GM18861 (cell line): ENCODE data around the gene CFAP46.
"Not testable (repeated sequence)": the region's sequence is repeated elsewhere in the genome, so short reads cannot be mapped to it uniquely, and the experiment has no call there.

ENCODE experiments used
- ATAC-seq: cut with Tn5 transposase; IDR thresholded peaks from one replicate; pipeline ENCODE4 v1.9.1; 2021; ENCODE audit not compliant: unreplicated experiment

CFAP46 gene

DNA sequence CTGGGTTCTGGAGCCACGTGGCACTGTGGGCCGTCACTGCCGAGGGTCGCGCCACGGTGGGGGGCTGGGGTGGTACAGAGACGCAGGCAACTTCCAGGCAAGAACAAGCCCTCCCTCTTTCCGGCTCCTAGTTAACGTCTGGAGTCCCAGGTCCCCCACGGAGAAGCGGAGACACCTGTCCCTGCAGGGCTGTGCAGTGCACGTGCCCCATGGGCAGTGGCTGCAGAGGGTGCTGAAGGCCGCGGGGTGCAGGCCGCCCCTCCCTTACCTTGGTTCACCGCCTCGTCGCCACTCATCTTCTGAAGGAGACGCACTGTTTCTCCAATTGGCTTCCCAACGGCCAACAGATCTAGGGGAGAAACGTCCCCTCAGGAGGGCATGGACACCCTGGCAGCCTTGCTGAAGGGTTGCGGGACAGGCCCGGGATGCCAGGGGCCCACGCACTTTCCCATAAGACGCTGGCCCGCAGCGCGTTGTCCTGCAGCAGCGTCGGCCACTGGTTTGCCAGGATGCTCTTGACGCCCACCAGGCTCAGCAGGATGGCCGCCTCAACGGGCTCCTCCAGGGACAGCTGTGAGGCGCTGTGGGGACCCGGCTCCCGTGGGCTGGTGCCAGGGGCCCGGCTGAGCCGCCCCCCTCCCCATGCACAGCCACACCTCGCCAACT, 132.1 kb downstream of the CFAP46 start:
- ATAC-seq: no peak

DNA sequence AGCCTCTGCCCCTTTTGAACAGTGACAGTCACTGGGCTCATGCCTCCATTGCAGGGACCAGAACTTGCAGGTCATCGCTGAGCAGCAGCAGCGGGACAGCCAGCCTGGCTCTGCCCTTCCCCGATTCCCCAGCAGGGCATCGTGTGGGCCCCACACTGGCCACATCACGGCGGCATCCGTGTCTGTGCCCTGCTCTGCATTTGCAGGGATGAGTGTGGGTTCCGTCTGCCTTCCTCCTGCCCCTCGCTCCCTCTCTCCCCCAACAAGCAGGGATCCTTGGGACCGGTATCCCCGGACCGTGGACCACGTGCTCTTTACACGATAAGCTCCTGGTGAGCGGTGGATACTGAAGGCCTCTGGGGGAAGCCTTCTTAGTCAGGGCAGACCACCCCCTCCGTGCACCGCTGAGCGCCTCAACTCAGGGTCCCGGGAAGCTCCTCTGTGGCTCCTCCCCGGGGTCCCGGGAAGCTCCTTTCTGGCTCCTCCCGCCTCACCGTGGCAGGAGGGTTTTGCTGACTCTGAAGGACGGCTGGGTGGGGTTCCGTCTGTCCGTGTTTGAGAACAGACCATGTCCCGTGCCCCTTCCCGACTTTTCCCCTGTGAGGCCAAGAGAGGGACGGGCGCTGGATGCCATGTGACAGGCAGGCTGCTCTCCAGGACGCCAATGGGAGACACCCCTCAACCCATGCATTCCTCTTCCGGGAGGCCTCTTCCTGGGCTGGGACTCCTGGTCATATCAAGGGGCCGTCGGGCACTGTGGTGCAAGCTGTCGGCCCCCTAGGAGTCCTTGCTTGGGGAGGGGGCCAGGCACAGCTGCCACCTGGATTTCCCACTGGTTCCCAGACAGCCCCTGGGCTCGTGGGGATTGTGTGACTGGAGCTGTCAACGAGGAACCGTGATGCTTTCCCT, 132.9 kb downstream of the CFAP46 start:
- no peak for ATAC-seq

DNA sequence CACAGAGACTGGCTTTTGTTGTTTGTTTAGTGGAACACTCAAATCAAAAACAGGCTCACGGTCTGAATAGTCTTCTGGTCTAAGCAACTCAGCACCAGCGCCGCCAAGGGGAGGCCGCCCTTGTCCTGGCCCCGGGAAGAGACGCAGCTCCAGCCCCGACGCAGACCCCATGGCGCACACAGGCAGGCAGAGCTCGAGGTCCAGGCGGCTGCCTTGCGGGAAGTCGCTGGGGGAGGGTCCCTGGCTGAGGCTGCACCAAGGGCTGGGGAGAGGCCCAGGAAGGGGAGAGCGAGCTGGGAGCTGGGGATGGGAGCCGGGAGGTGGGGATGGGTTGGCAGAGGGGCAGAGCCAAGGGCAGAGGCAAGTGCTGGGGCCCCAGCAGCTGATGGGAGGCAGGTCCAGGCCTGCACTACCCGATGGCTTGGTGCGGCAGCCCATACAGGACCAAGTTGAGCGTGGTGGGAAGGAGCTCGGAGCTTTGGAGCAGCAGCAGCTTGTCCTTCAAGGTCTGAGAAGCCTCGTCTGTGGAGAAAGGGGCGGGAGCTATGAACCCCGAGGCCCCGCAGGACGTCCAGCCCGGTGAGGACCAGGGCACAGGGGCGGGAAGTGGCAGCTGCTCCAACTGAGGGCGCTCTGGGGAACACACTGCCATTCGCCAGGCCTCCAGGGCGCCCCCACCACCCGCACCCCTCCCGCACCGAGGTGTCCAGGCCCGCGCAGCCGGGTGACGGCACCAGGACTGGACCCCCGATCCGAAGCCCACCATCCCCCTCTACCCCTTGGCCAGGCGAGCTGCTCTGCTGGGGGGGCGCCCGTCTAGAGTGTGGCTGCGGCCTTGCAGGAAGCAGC, 133.8 kb downstream of the CFAP46 start:
- no peak for ATAC-seq

DNA sequence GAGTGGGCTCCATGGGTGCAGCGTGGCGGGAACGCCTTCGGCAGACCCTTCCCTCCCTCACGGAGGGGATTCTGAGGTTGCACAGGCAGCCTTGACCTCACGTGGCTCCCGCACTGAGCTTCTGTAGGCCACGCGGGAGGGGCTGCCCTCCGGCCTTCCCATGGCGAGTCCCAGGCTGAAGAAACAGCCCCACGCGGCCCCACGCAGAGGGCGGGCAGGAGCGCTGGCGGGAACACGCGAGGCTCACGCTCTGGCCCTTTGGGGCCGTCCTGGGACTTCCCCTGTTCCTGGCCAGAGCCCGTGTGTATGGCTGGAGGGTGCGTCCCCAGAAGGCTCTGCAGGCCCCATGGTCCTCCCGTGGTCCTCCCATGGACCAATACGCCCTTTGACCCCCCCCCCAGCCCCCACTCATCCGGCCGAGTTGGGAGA, 134.7 kb downstream of the CFAP46 start:
- no peak for ATAC-seq

DNA sequence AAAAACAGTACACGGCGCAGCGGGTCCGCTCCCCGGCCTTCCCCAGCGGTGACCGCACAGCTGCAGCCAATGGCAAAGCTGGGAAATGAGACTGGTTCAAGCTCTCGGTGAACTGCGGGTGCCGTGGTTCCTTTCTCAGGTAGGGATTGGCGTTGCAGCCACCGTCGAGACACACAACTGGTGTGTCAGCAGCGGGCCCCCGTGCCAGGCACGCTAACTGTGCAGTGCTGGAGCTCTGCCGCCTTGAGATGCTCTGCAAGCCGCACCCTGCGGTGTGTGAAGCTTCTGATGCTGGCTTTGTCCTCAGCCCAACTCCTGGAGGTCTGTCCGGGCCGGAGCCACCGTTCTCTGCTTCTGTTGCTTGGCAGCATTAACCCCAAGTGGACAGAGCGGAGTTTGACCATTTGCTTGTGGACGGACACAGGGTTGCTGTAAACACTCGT, 135.8 kb downstream of the CFAP46 start:
- no peak for ATAC-seq

DNA sequence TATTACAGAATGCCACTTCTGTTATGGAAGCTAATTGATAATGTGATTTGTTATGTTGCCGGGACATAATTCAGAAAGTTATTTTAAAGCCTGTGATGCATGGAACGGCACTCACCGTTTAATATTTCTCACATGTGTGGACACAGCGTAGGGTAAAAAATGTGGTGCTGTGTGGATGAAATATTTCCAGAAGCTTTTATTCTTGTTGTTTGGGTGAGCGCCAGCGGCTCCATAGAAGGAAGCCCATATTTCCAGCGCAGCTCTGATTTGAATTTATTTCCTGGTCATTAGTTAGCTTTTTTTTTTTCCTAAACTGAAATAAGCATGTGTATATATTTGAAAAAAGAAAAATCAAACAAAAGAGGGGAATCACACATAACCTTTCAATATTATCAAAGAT, 136.3 kb downstream of the CFAP46 start:
- ATAC-seq: no peak

DNA sequence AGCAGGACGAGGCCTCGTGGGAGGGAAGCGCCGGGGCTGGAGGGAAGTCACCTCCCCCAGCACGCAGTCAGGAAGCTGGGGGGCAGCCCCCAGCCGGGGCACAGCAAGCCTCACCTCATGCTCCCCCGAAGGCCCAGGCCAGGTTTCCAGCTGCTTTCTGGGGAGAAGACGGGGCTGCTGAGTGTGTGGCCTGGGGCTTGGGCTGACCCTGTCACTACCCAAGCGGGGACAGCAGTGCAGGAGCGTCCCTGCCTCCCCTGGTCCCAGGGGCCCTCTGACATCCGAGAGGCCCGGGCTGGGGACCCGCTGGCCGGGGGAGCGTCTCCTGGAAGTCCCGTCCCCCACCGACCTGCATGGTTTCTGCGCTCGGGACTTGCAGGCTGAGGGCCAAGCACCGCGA, 136.8 kb downstream of the CFAP46 start:
- ATAC-seq: no peak

DNA sequence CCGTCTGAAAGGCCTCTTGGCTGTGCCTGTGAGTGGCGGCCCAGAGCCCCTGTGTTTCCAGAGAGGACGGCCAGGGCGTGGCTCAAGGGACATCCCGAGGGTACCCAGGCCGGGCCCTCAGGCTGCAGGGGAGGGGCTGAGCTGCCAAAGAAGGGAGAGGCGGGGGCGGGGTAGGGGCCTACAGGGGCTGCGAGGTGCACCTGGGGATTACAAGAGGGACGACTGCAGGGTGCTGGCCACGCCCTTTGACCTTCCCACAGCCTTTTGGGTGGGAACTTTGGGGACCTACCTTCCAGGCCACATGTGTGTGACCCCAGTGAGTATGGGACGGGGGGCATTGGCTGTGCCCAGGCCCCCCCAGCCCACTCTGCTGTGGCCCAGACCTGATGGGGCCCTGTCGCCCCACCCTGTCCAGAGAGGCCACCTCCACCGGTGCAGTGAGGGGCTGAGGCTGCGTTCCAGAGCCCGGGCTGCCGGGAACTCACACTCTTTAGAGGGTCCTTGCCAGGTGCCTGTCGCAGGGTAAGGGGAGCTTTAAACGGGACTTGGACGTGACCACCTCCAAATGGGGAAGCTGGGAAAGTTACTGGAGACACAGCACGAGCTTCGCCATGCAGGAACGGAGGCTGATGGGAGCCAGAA, 137.5 kb downstream of the CFAP46 start:
- ATAC-seq: no peak

DNA sequence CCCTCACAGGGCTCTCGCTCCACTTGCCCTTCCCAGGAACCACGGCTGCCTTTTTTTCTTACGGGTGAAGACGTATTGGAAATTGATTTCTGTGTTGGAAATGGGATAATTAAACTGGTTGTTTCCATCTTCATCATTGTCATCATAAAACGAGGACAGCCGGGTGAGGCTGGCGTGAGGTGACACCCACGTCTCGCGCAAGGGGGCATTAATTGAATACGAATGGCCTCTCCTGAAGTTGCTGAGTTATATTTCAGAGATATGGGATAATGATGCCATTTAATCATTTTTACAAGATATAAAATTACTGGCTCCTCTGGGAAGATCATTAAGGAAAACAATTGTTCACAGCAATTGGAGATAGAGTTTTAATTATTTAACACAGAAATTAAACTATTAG, 138.1 kb downstream of the CFAP46 start:
- ATAC-seq: no peak

DNA sequence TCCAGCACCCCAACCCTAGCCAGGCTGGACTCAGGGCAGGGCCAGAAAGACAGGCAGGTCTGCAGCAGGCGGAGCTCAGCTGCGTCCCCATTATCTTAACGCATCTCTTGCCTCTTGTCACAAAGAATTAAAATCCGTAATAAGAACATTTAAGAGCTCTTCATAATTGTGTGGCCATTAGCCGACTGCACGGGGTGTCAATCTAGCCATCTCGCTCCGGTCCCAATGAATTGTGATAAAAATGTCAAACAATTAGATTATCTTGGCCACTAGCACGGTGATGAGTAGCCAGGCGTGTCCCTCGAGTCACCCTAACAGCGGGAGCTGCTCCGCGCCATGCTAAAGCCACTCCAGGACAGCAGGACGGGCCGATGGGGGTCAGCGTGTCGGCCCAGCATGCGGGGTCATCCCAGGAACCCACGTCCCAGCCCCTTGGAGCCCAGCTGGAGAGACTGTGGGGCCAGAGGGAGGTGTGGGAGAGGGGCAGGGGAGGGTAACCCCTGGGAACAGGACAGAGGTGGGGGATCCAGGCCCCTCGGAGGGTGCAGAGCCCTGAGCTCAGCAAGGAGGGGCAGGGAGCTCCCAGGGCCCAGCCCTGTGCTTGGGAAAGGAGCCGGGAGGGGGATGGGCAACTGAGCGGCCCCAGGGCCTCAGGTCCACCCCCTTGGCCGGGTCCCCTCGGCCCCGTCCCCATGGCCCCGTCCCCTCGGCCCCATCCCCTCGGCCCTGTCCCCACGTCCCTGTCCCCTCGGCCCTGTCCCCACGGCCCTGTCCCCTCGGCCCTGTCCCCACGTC, 138.8 kb downstream of the CFAP46 start:
- no peak for ATAC-seq

DNA sequence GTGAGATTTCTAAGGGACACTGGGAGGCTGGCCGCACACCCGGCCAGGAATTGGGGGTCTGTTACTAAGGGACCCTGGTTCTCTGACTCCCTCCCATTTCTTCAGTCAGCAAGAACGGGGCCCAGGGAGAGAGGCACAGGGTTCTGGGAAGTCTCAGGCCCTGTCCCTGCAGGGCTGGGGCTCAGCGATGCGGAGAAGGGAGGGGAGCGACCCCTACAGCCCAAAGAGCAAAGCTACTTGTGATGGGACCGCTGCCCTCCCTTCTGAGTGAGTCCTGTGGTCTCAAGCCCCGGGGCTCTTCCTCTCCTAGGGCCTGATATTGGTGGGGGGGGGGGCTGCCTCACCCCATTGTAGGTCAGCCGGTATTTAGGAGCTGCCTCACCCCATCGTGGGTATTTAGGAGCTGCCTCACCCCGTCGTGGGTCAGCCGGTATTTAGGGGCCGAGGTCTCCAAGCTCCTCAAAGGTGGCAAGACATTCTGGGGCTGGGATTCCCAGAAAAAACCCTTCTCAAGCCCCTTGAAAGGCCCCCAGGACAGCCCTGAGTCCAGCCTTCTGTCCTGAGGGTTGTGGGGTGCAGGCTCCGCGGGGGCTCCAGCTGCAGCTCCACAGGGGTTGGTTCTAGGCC, 139.6 kb downstream of the CFAP46 start:
- ATAC-seq: no peak

DNA sequence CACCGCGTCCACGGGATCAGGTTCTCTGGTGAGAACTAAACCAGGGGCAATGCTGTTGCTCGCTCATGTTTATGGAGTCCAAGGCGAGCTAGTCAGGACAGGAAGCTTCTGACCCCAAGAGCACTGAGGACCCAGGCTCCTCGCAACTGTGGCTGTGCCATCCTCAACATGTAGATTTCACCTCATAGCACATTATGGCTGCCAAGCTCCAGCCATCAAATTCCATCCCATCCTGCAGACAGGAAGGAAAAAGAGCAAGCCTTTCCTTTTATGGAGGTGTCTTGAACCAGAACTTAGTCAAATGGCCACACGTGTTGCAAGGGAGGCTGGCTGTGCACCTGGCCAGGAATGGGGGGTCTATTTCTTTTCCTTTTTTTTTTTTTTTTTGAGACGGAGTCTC, 140.3 kb downstream of the CFAP46 start:
- ATAC-seq: no peak

DNA sequence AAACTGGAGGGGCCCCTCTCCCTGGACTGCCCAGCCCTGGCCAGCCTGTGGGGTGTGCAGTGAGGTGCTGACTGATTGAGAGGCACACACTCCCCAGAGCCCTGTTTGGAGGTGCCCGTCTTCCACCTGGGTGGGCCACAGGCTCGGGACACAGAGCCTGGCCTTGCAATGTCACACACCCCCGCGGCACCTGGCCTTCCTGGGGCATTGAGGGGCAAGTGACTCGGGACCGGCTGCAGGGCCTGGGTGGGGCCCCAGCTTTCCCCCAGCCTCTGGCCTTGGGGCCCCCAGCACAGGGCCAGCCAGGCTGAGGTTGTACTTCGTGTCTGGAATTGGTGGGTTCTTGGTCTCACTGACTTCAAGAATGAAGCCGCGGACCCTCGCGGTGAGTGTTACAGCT, 142.5 kb downstream of the CFAP46 start:
- ATAC-seq: no peak

DNA sequence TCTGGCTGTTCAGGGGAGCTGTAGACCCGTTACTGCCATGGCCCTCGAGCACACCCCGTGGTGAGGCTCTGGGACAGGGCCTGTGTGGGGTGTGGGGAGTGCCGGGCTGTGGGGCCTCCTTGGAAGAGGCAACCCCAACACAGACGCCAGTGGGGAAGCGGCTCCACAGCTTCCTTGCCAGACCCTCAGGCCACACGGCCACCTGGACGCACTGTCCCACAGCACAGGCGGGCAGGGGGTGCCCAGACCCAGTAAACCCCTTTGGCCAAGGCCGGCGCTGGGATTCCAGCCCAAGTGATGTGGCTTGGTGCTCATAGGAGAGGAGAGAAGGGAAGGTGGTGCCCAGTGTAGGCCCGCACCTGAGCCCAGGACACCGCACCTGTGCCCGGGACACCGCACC, 143.5 kb downstream of the CFAP46 start:
- ATAC-seq: no peak

DNA sequence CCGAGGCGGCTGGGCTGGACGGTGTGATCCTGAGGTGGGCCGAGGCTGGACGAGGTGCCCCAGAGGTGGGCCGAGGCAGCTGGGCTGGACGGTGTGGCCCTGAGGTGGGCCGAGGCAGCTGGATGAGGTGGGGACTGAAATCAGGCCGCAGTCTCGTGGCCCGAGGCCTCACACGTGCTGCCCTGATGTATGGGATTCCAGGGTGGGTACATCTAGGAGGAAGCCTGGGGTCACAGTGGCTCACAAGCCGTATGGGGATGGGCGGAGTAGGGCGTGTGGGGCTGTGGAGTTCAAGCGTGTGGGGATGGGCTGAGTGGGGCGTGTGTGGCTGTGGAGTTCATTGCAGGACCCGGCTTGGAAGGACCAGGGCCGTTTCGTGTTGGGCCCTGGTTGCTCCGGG, 144.0 kb downstream of the CFAP46 start:
- no peak for ATAC-seq

DNA sequence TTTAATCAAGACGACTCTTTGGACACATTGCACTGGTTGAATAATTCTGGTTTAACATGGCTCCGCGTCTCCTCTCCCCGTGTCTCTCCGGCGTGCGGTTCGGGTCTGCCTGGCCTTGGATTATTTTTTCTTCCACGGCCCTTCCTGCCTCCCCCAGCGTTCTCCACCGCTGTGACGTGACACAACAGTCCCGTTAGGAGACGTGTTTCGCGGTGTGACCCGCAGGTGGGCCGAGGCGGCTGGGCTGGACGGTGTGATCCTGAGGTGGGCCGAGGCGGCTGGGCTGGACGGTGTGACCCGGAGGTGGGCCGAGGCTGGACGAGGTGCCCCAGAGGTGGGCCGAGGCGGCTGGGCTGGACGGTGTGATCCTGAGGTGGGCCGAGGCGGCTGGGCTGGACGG, 144.4 kb downstream of the CFAP46 start:
- not testable (repeated sequence) for ATAC-seq

DNA sequence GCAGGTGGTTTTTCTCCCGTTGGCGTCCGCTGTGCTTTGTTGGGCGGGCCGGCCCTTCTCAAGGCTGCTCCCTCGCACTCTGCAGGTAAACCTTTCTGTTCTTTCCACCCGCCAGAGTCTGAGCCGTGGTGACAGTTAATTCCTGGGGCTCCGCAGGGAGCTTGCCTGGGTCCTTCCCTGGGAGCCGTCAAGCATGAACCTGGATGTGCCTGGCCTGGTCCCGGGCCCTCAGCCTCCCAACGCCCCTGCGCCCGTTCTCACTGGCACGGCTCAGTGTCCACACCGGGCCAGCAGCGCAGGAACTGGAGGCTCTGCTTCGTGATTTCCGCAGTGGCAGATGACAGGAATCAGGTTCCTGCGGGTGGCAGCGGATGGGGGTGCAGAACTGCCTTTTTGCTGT, 145.5 kb downstream of the CFAP46 start:
- ATAC-seq: no peak

DNA sequence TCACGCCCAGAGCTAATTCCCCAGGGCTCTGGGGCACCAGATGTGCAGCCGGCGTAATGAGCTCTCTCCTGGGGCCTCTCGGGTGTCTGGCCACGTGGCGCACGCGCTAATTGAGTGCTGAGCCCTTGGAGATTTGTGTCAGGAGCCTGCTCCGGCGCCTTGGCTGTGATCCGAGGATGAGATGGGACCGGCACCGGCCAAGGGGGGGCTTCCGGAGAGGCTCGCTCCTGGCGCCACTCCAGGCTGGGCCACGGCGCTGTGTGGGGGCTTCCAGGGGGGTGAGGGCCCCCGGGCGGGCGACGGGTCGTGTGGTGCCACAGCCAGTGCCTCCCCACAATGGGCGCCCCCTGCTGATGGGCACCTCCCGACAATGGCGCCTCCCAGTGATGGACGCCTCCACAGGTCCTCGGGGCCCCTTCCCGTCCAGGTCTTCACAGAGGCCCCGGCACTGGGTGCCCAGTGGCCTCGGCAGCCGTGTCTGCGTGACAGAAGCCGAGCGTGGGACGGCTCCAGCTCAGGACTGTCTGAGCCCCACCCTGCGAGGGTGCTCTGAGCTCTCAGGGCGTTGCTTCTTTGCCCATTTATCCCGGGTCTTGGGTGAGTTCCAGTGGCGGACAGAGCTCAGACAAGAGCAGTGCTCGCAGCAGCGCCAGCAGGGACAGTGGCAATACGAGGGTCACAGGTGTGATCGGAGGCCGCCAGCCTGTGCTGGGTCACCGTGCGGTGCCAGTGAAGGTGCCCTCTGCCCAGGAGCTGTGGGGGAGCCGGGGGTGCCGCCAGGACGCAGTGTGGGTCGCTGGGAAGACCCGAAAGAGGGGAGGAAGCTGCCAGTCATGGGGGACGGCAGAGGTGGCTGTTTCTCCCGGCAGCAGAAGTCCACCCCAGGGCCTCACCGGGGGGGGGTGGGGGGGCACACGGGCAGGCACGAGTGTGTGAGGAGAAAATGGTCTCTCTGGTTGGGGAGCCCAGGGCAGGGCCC, 148.2 kb downstream of the CFAP46 start:
- no peak for ATAC-seq

DNA sequence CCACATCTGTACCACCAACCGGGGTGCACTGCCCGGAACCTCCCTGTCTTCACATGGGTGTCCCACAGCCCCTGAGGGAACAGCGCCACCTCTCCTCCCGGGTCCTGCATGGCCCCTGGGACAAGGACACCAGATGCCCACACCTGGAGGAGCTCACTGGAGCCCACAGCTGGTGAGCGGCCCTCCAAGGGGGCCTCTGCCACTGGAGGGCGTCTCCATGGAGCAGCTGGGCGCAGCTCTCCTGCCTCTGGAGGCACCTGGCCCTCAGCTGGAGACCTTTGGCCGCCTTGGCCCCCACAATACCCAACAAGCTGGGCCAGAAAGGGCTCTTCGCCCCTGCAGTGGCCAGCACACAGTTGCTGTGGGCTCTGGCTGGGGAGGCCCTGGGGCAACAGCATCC, 149.2 kb downstream of the CFAP46 start:
- ATAC-seq: no peak
